Small intestine (tissue), 7 donors: ENCODE measurements around the gene NOC4L. TPM values are rescaled to one million over a fixed set of nuclear protein-coding genes. Genes with fewer than 3 reads are reported as not detected.
A peak's percentile ranks its signal among the peaks of the same experiment; 100 is the strongest.

Experiments
- DNase-seq, 2 donors: peaks; one replicate each; pipeline versions ENCODE4 v3.0.0 to v3.0.0-alpha.2; 2013
- FAIRE-seq: peaks from 2 replicates; lab custom pipeline; 2012; peaks lifted over from hg19 to GRCh38; lab: Jason Lieb, UNC
- H3K27ac ChIP-seq, 3 donors: one replicate each; pipeline ENCODE4 v1.5.1; 2013; ENCODE audit warnings: low read length in 2 of 3, mild to moderate bottlenecking in 2 of 3, control low read depth in 1 of 3, inconsistent platforms in 1 of 3, low read depth in 1 of 3, moderate library complexity in 1 of 3
- H3K27me3 ChIP-seq, 3 donors: one replicate each; pipeline ENCODE4 v1.6.1; 2013; ENCODE audit warnings: low read length in 3 of 3, inconsistent platforms in 1 of 3; ENCODE audit not compliant: control insufficient read depth in 3 of 3, insufficient read depth in 3 of 3
- H3K36me3 ChIP-seq, 3 donors: one replicate each; pipeline ENCODE4 v1.6.1; 2013; ENCODE audit warnings: low read length in 3 of 3, inconsistent platforms in 1 of 3, low read depth in 1 of 3, mild to moderate bottlenecking in 1 of 3, moderate library complexity in 1 of 3; ENCODE audit not compliant: control insufficient read depth in 3 of 3, insufficient read depth in 2 of 3
- H3K4me1 ChIP-seq, 3 donors: one replicate each; pipeline ENCODE4 v1.6.1; 2013; ENCODE audit warnings: low read length in 2 of 3, inconsistent platforms in 1 of 3, low read depth in 1 of 3, mild to moderate bottlenecking in 1 of 3, moderate library complexity in 1 of 3; ENCODE audit not compliant: control insufficient read depth in 3 of 3, insufficient read depth in 2 of 3
- H3K4me3 ChIP-seq, 3 donors: one replicate each; pipeline ENCODE4 v1.5.1; 2013; ENCODE audit warnings: low read length in 3 of 3, control low read depth in 1 of 3, inconsistent platforms in 1 of 3, low read depth in 1 of 3, mild to moderate bottlenecking in 1 of 3, moderate library complexity in 1 of 3
- H3K9me3 ChIP-seq, 2 donors: one replicate each; pipeline ENCODE4 v1.6.1; 2013; ENCODE audit warnings: low read depth in 1 of 2, low read length in 1 of 2; ENCODE audit not compliant: control insufficient read depth in 2 of 2, insufficient read depth in 1 of 2
- WGBS, 3 donors: extraction: QIAGEN DNeasy Blood & Tissue Kit; methylation state at CpG; one replicate each; pipeline ENCODE4 v1.1.7; 2013; 5-methylcytosine and 5-hydroxymethylcytosine counted together
- polyA plus RNA-seq, 4 donors: library from polyadenylated mRNA; stranded (reverse) in 3 of 4; unstranded in 1 of 4; fragments of 200-250 nt in 3 of 4; fragments of 120-200 nt in 1 of 4; gene quantifications; one replicate each; pipeline versions ENCODE4 v1.2.1 to v1.2.3, GENCODE V29; 2013
- donor health status: healthy with polysubstance abuse.
- donor health status: control.
- donor health status: control.
- donor health status: Bipolar disorder and iron deficiency.
- donor health status: healthy.

Gene NOC4L
- polyA plus RNA-seq, 4 donors, result 13.2 to 32.4 (median 27.5) TPM

DNA sequence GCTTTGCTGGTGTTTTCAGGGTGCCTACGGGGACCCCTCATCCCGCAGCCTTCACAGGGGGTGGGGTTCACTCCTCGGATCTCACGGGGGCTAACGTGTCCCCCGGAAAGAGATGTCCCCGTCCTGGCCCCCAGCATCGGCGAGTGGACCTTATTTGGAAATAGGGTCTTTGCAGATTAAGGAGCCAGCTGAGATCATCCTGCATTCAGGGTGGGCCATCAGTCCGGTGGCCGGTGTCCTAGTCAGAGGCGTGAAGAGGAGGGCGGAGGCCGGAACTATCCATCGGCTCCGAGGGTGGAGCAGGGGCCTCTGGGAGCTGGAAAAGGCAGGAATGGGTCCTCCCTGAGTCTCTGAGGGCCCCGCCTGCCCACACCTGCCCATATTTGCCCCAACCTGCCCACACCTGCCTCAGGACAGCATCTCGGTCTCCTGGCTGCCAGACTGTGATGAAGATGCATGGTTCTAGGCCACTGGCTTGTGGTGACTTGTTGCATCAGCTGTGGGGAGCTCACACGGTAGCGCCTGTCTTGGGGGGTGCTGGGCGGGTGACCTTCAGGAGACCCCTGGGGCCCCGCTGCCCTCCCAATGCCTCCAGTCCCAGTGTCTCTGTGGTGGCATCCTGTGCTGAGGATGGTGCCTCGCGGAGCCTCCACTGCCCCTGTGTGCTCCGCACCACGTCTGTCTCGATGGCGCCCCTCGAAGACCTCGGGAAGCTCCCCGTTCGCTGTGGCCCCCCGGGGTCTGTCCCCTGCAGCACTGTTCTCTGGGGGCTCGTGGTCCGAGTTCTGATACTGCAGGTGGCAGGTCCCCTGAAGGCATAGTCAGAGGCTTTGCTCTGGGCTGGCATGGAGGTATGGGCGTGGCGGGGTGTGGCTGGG is 14.7 kb downstream of the NOC4L start:
- Histone ChIP-seq H3K36me3 (peaks cover 0 to 4% (median 0%) of the 10 kb centered on the region in 3 donors), H3K4me1 (peaks cover 0 to 5% (median 4%) of the 10 kb centered on the region in 3 donors), H3K27ac (no peak overlapping the region), H3K27me3 (peaks cover 0 to 5% (median 0%) of the 10 kb centered on the region in 3 donors), H3K4me3 (no peak overlapping the region), H3K9me3 (no peaks in the 10 kb centered on the region)
- DNase-seq, result no peak
- FAIRE-seq, result no peak
- 89 to 90% (median 89%) methylated on average over 35 to 37 of the region's 37 CpGs for WGBS, 3 donors

DNA sequence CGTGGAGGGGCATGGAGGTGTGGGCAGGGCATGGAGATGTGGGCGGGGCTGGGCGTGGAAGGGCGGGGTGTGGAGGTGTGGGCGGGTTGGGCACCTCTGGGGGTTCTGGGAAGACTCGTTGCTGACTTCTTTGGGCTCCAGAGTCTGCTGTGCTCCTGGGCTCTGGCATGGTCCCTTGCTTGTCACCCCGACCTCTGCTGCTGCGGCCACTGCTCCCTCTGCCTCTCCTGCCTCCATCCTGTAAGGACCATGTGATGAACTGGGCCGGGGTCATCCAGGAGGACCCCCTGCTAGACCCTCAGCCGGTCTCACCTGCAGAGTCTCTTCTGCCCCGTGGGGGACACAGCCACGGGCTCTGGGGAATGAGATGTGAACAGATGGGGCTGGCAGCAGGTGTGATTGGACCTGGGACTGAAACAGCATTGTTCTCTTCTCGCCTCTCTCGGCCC is 15.3 kb downstream of the NOC4L start:
- WGBS, 3 donors, result 56 to 83% (median 66%) methylated on average over 11 to 14 of the region's 14 CpGs
- no peak overlapping the region for H3K4me3 ChIP-seq
- DNase-seq, result no peak
- no peaks in the 10 kb centered on the region for H3K9me3 ChIP-seq
- no peak for FAIRE-seq
- no peak overlapping the region for H3K27ac ChIP-seq
- peaks cover 0 to 4% (median 0%) of the 10 kb centered on the region in 3 donors for H3K4me1 ChIP-seq
- peaks cover 0 to 7% (median 0%) of the 10 kb centered on the region in 3 donors for H3K27me3 ChIP-seq
- peaks cover 0 to 4% (median 0%) of the 10 kb centered on the region in 3 donors for H3K36me3 ChIP-seq

DNA sequence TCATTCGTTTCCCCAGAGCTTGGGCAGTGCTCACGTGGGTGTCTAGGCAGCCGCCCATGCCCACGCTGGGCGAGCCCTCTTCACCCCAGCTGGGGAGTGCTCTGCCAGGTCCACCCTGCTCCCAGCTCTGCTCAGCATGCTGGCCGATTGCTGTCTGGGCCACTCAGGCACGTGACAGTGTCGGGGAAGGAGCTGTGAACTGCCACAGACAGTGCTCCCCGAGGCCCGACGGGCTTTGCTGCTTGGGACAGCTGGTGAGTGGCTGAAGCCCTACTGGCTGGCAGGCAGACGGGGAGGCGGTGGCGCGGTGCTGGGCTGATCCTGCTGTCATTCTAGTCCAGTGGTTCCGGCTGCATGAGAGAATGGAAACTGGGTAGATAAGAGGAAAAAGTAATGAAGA is 15.8 kb downstream of the NOC4L start:
- Histone ChIP-seq H3K27me3 (peaks cover 0 to 4% (median 0%) of the 10 kb centered on the region in 3 donors), H3K4me3 (no peak overlapping the region), H3K9me3 (no peaks in the 10 kb centered on the region), H3K4me1 (peaks cover 0 to 4% (median 0%) of the 10 kb centered on the region in 3 donors), H3K27ac (no peak overlapping the region), H3K36me3 (peaks cover 0 to 4% (median 0%) of the 10 kb centered on the region in 3 donors)
- no peak for FAIRE-seq
- WGBS, 3 donors, result 61 to 83% (median 78%) methylated on average over 16 of the region's 16 CpGs
- no peak for DNase-seq

DNA sequence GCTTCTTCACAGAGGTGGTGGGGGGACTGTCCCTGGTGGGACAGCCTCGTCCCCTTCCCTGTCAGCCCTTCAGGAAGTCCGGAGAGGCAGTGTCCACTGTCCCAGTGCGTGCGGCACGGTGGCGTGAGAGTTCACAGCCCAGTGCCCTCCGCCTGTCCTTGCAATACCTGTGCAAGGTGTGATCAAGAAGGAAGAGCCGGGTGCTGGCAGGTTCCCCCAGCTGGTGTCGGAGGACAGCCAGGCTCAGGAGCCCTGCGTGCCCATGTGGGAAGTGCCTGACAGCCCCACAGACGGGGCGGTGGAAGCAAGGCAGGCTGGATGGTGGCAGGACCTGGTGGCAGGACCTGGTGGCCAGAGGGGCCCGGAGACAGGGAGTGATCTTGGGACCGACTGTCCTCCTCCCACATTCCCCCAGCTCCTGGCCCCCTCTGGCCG is 16.4 kb downstream of the NOC4L start:
- Histone ChIP-seq H3K9me3 (no peaks in the 10 kb centered on the region), H3K36me3 (peaks cover 0 to 4% (median 0%) of the 10 kb centered on the region in 3 donors), H3K4me3 (no peak overlapping the region), H3K4me1 (peaks cover 0 to 4% (median 0%) of the 10 kb centered on the region in 3 donors), H3K27ac (no peak overlapping the region), H3K27me3 (peaks cover 0 to 4% (median 0%) of the 10 kb centered on the region in 3 donors)
- WGBS, 3 donors, result 83 to 88% (median 84%) methylated on average over 9 to 15 of the region's 15 CpGs
- no peak for DNase-seq
- no peak for FAIRE-seq

DNA sequence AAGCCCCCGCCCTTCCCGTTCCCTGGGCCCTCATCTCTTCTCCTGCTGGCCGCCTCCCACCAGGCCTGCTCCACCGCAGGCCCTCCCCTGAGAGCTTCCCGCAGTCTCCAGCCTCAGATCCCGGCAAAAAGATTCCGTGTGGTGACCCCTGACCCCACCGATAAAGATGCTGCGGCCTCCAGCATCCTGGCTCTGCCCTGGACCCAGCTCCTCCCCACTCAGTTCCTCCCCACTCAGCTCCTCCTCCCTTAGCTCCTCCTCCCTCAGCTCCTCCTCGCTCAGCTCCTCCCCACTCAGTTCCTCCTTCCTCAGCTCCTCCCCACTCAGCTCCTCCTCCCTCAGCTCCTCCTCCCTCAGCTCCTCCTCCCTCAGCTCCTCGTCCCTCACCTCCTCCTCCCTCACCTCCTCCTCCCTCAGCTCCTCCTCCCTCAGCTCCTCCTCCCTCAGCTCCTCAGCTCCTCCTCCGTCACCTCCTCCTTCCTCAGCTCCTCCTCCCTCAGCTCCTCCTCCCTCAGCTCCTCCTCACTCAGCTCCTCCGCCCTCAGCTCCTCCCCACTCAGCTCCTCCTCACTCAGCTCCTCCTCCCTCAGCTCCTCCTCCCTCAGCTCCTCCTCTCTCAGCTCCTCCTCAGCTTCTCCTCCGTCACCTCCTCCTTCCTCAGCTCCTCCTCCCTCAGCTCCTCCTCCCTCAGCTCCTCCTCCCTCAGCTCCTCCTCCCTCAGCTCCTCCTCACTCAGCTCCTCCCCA is 17.0 kb downstream of the NOC4L start:
- Histone ChIP-seq H3K9me3 (no peaks in the 10 kb centered on the region), H3K27ac (no peak overlapping the region), H3K4me1 (peaks cover 0 to 4% (median 0%) of the 10 kb centered on the region in 3 donors), H3K4me3 (no peak overlapping the region), H3K27me3 (peaks cover 0 to 4% (median 0%) of the 10 kb centered on the region in 3 donors), H3K36me3 (peaks cover 0 to 4% (median 0%) of the 10 kb centered on the region in 3 donors)
- no peak for FAIRE-seq
- DNase-seq, result no peak
- WGBS, 3 donors, result 47 to 63% (median 60%) methylated on average over 7 to 14 of the region's 14 CpGs

DNA sequence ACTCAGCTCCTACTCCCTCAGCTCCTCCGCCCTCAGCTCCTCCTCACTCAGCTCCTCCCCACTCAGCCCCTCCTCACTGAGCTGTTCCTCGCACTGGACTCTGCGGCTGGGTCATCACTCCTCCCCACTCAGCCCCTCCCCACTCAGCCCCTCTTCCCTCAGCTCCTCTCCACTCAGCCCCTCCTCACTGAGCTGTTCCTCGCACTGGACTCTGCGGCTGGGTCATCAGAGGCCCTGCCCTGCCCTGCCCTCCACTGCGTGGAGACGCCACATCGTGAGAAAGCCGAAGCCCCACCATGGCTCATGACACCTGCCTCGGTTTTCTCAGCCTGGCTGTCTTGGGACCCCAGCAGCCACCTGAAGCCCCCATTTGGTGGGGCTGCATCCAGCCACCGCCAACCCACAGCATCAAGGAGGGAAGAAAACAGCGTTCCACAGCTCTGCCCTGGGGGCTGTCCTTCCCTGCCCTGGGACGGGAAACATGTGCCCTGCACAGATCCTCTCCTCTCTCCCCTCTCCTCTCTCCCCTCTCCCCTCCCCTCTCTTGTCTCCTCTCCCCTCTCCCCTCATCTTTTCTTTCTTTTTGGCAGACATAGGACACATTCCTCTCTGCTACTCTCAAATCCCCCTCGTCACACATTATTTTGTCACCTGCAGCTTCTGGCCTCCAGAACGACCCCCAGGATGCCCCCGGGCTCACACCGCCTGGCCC is 17.7 kb downstream of the NOC4L start:
- peaks cover 0 to 4% (median 0%) of the 10 kb centered on the region in 3 donors for H3K27me3 ChIP-seq
- H3K36me3 ChIP-seq, result peaks cover 0 to 4% (median 0%) of the 10 kb centered on the region in 3 donors
- no peak overlapping the region for H3K4me3 ChIP-seq
- no peaks in the 10 kb centered on the region for H3K9me3 ChIP-seq
- no peak for DNase-seq
- 56 to 62% (median 59%) methylated on average over 15 to 17 of the region's 17 CpGs for WGBS, 3 donors
- no peak overlapping the region for H3K27ac ChIP-seq
- H3K4me1 ChIP-seq, result peaks cover 0 to 4% (median 0%) of the 10 kb centered on the region in 3 donors
- no peak for FAIRE-seq

DNA sequence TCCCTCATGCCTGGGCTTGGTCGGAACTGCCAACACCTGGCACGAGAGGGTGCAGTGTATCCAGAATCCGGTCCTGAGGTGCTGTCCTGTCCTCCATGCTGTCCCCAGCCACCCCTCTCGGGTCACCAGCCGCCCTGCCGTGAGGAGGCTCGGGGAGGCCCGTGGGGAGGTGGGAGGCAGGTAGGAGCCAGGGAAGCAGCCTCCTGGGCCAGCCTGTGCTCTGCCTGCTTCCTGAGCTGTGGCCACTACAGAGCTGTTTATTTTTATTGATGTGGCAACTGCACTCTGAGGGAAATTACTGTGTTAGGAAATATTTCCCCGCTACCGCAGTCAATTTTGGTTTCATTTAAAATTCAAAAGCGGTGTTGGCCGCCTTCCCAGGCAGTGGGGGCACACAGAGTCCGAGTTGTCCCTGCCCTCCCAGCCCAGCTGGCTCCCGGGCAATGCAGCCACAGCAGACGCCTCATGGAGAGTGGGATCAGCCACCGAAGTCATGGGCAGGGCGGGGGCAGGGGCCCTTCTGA is 18.3 kb downstream of the NOC4L start:
- H3K4me3 ChIP-seq, result no peak overlapping the region
- H3K27me3 ChIP-seq, result peaks cover 0 to 4% (median 0%) of the 10 kb centered on the region in 3 donors
- WGBS, 3 donors, result 24 to 39% (median 25%) methylated on average over 17 of the region's 17 CpGs
- H3K9me3 ChIP-seq, result no peaks in the 10 kb centered on the region
- FAIRE-seq (no peak), DNase-seq (no peak)
- H3K27ac ChIP-seq, result peak overlapping the region in 1 of 3 donors; percentile 11
- peaks cover 0 to 4% (median 0%) of the 10 kb centered on the region in 3 donors for H3K4me1 ChIP-seq
- H3K36me3 ChIP-seq, result peaks cover 0 to 4% (median 0%) of the 10 kb centered on the region in 3 donors
